ENCODE measurements around the gene SPON1.

The SPON1 gene

DNA sequence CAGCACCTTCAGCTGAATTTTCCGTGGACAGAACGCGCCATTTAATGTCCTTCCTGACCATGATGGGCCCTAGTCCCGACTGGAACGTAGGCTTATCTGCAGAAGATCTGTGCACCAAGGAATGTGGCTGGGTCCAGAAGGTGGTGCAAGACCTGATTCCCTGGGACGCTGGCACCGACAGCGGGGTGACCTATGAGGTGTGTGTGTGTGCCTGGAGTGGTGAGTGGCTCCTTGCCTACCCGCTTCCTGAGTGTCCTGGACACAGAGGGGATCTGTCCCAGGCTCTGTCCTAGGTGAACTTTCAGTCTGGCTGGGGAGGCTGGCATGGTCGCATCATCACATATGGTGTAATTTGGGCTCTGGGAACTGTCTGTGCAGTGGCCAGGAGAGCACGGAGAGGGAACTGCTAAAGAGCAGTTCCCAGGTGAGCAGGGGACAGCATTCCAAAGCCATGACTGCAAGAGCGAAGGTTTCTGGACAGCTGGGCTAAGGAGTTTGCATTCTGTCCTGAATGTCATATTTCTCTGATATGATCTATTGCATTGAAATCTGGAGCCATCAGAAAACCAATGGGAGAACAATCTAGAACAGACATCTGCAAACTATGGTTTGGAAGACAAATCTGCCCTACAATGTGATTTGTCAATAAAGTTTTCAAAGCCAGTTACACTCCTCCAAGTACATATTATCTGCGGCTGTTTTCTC is 292.2 kb downstream of the SPON1 start:
- Histone ChIP-seq H3K79me2 (ENCODE audit: insufficient read depth, low read length) (no peaks in the 10 kb centered on the region), H2AFZ (ENCODE audit: low read length) (no peak overlapping the region), H3K36me3 (ENCODE audit: insufficient read depth, low read length) (no peaks in the 10 kb centered on the region), H3K4me1 (ENCODE audit: insufficient read depth, low read length, poor library complexity, severe bottlenecking) (no peaks in the 10 kb centered on the region), H3K9me2 (replicated peaks; ENCODE audit: low read depth, low read length) (no peaks in the 10 kb centered on the region), H3K9ac (ENCODE audit: low read depth, low read length, poor library complexity, severe bottlenecking) (no peak overlapping the region), H3K9me3 (ENCODE audit: insufficient read depth, low read depth, low read length) (no peaks in the 10 kb centered on the region), H4K20me1 (ENCODE audit: insufficient read depth, low read length, poor library complexity, severe bottlenecking) (no peaks in the 10 kb centered on the region), H3K4me3 (ENCODE audit: low read length, poor library complexity, severe bottlenecking) (no peak overlapping the region), H3K4me2 (ENCODE audit: low read depth, low read length, poor library complexity, severe bottlenecking) (no peak overlapping the region), H3K27me3 (ENCODE audit: insufficient read depth, low read length, poor library complexity, severe bottlenecking) (peaks cover 42% of the 10 kb centered on the region), H3F3A (ENCODE audit: low read depth) (no peaks in the 10 kb centered on the region)
- TF ChIP-seq EZH2phosphoT487 (IDR thresholded peaks at IDR 0.05; ENCODE audit: borderline replicate concordance), result no peak
- TF ChIP-seq, protein P1, sequence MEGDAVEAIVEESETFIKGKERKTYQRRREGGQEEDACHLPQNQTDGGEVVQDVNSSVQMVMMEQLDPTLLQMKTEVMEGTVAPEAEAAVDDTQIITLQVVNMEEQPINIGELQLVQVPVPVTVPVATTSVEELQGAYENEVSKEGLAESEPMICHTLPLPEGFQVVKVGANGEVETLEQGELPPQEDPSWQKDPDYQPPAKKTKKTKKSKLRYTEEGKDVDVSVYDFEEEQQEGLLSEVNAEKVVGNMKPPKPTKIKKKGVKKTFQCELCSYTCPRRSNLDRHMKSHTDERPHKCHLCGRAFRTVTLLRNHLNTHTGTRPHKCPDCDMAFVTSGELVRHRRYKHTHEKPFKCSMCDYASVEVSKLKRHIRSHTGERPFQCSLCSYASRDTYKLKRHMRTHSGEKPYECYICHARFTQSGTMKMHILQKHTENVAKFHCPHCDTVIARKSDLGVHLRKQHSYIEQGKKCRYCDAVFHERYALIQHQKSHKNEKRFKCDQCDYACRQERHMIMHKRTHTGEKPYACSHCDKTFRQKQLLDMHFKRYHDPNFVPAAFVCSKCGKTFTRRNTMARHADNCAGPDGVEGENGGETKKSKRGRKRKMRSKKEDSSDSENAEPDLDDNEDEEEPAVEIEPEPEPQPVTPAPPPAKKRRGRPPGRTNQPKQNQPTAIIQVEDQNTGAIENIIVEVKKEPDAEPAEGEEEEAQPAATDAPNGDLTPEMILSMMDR (conservative IDR thresholded peaks at IDR 0.05; ENCODE audit: low read length), result no peak

DNA sequence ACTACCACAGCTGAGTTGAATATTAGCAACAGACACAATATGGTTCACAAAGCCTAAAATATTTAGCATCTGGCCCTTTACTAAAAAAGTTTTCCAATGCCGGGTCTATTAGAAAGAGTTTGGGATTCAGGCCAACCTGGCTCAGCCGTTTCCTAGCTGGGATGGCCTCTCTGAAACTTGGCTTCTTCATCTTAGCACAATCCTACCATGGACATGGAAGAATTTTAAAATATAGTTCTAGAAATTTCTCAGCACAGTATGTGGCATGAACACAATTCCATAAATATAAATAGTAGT is 292.7 kb downstream of the SPON1 start:
- Histone ChIP-seq H3K79me2 (ENCODE audit: insufficient read depth, low read length) (no peaks in the 10 kb centered on the region), H3F3A (ENCODE audit: low read depth) (no peaks in the 10 kb centered on the region), H3K9me2 (replicated peaks; ENCODE audit: low read depth, low read length) (no peaks in the 10 kb centered on the region), H3K9ac (ENCODE audit: low read depth, low read length, poor library complexity, severe bottlenecking) (no peak overlapping the region), H4K20me1 (ENCODE audit: insufficient read depth, low read length, poor library complexity, severe bottlenecking) (no peaks in the 10 kb centered on the region), H3K36me3 (ENCODE audit: insufficient read depth, low read length) (no peaks in the 10 kb centered on the region), H3K4me1 (ENCODE audit: insufficient read depth, low read length, poor library complexity, severe bottlenecking) (no peaks in the 10 kb centered on the region), H3K27me3 (ENCODE audit: insufficient read depth, low read length, poor library complexity, severe bottlenecking) (peaks cover 47% of the 10 kb centered on the region), H3K9me3 (ENCODE audit: insufficient read depth, low read depth, low read length) (no peaks in the 10 kb centered on the region), H3K4me3 (ENCODE audit: low read length, poor library complexity, severe bottlenecking) (no peak overlapping the region), H2AFZ (ENCODE audit: low read length) (no peak overlapping the region), H3K4me2 (ENCODE audit: low read depth, low read length, poor library complexity, severe bottlenecking) (no peak overlapping the region)
- TF ChIP-seq, protein P1 (conservative IDR thresholded peaks at IDR 0.05; ENCODE audit: low read length), result no peak
- no peak for TF ChIP-seq EZH2phosphoT487 (IDR thresholded peaks at IDR 0.05; ENCODE audit: borderline replicate concordance)

DNA sequence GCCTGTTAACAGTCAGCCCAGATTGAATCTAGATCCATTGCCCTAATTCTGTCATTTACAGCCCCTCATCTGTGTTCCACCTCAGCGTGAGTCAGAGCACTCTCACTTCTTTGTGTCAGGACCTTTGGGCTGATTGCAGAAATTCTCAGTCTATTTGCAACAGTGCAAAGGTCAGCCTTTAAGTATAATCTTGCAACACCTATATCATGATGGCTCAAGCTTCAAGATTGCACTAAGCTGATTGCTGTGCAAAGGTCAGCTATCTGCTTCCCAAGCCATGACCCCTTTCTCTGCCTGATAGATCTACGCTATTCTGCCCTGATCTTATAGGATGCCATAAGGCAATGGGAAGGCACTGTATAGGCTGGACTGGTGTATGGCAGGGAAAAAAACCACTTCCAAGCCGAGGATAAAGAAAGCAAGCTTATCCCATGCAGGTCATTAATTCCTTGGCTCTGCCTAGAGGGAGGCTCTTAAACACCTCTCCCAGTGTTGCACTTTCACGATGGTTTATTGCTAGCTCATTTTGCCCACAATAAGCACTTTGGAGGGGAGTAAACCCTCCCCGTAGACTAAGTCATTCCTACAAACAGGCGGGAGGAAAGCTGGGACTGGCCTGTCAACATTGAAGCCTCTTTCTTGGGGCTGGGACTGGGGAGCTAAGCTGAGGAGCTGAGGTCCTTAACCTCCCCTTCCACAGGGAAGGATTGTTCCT is 295.9 kb downstream of the SPON1 start:
- H2AFZ ChIP-seq (ENCODE audit: low read length), result no peak overlapping the region
- H3K4me2 ChIP-seq (ENCODE audit: low read depth, low read length, poor library complexity, severe bottlenecking), result no peak overlapping the region
- no peak overlapping the region for H3K9ac ChIP-seq (ENCODE audit: low read depth, low read length, poor library complexity, severe bottlenecking)
- TF ChIP-seq, protein P1 (conservative IDR thresholded peaks at IDR 0.05; ENCODE audit: low read length), result no peak
- no peak for TF ChIP-seq EZH2phosphoT487 (IDR thresholded peaks at IDR 0.05; ENCODE audit: borderline replicate concordance)
- H3K4me1 ChIP-seq (ENCODE audit: insufficient read depth, low read length, poor library complexity, severe bottlenecking), result no peaks in the 10 kb centered on the region
- no peaks in the 10 kb centered on the region for H3K9me2 ChIP-seq (replicated peaks; ENCODE audit: low read depth, low read length)
- no peaks in the 10 kb centered on the region for H3K36me3 ChIP-seq (ENCODE audit: insufficient read depth, low read length)
- no peaks in the 10 kb centered on the region for H3K9me3 ChIP-seq (ENCODE audit: insufficient read depth, low read depth, low read length)
- peaks cover 71% of the 10 kb centered on the region for H3K27me3 ChIP-seq (ENCODE audit: insufficient read depth, low read length, poor library complexity, severe bottlenecking)
- no peaks in the 10 kb centered on the region for H3F3A ChIP-seq (ENCODE audit: low read depth)
- no peak overlapping the region for H3K4me3 ChIP-seq (ENCODE audit: low read length, poor library complexity, severe bottlenecking)
- no peaks in the 10 kb centered on the region for H3K79me2 ChIP-seq (ENCODE audit: insufficient read depth, low read length)
- no peaks in the 10 kb centered on the region for H4K20me1 ChIP-seq (ENCODE audit: insufficient read depth, low read length, poor library complexity, severe bottlenecking)

Data from Loucy (cell line).